ENCODE results near the gene CSNK2A2.

The CSNK2A2 gene

GRCh38 chr16:58217311-58217925 is 19.5 kb upstream of the CSNK2A2 start:
- DNase-seq (ENCODE audit: low read depth, low spot score) = no peak
- no peak overlapping the region for H3K4me3 ChIP-seq (ENCODE audit: low read depth, low read length)
- in situ Hi-C loops (cut with HindIII; ENCODE audit: low sequenced_read_pairs) = no loop called here
- no peak for TF ChIP-seq CTCF (IDR thresholded peaks at IDR 0.05; ENCODE audit: low read depth, low read length)

GRCh38 chr16:58212824-58213655 is 15.1 kb upstream of the CSNK2A2 start:
- DNase-seq (ENCODE audit: low read depth, low spot score) = no peak
- in situ Hi-C loops (cut with HindIII; ENCODE audit: low sequenced_read_pairs) = no loop called here
- TF ChIP-seq CTCF (IDR thresholded peaks at IDR 0.05; ENCODE audit: low read depth, low read length) = no peak

GRCh38 chr16:58211846-58212245 is 13.9 kb upstream of the CSNK2A2 start:
- H3K4me3 ChIP-seq (ENCODE audit: low read depth, low read length) = no peak overlapping the region
- in situ Hi-C loops (cut with HindIII; ENCODE audit: low sequenced_read_pairs) = no loop called here
- DNase-seq (ENCODE audit: low read depth, low spot score) = no peak
- TF ChIP-seq CTCF (IDR thresholded peaks at IDR 0.05; ENCODE audit: low read depth, low read length) = no peak

More at GRCh38 chr16:58212824-58213655, 15.1 kb upstream of the CSNK2A2 start:
- no peak overlapping the region for H3K4me3 ChIP-seq (ENCODE audit: low read depth, low read length)

- in situ Hi-C loops (cut with HindIII; ENCODE audit: low sequenced_read_pairs) = no loop called here
- no peak for TF ChIP-seq CTCF (IDR thresholded peaks at IDR 0.05; ENCODE audit: low read depth, low read length)
- DNase-seq (ENCODE audit: low read depth, low spot score) = no peak
- no peak overlapping the region for H3K4me3 ChIP-seq (ENCODE audit: low read depth, low read length)
These were observed 13.3 kb upstream of the CSNK2A2 start for GRCh38 chr16:58211245-58211644.

DNA sequence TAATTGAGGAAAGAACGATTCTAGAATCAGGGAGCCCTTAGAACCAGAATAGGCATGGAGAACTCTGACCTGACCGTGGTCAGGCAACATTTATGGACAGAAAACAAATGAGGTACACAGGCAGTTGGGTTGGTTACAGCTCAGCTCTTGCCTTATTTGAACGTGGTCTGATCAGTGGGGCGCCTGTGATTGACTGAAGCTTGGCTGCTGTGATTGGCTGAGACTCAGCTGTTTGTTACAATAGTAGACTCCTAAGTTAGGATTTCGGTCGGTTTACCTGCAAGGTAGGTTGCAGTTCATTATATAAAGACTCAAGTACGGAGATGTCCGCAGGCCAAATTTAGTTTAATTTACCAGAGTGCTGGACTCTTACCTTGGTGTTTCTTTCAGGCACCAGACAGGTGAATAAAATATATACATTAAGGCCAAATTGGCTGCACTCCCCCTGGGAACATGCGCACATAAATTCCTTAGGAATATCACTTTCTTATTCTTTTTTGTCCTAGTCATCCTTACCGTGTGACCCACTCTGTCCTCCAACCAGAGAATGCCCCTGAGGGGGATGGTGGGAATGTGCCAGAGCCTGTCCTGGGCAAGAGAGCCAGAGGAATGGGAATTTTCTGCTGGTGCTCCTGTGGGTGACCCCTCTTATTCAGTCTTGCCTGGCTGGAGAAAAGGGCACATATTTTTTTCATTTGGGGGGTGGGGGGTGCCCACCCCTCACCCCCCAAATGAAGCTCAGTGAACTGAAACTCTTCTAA is 7.5 kb upstream of the CSNK2A2 start:
- in situ Hi-C loops (cut with HindIII; ENCODE audit: low sequenced_read_pairs) = no loop called here
- no peak overlapping the region for H3K4me3 ChIP-seq (ENCODE audit: low read depth, low read length)

More for the DNA sequence above, 7.5 kb upstream of the CSNK2A2 start:
- TF ChIP-seq CTCF (IDR thresholded peaks at IDR 0.05; ENCODE audit: low read depth, low read length) = no peak
- no peak for DNase-seq (ENCODE audit: low read depth, low spot score)
